H9 (cell line): ENCODE measurements around the gene CAB39. TPM values are rescaled to one million over a fixed set of nuclear protein-coding genes. Genes with fewer than 3 reads are reported as not detected.

Experiments
- DNase-seq: peaks from one replicate; pipeline ENCODE4 v3.0.0-alpha.2; 2017
- H2AFZ ChIP-seq: one replicate; pipeline ENCODE4 v1.6.1; 2013; ENCODE audit warnings: mild to moderate bottlenecking, low read length, control low read depth, moderate library complexity
- H2AK5ac ChIP-seq: 2 replicates; pipeline ENCODE4 v1.6.1; 2013; ENCODE audit warnings: low read length, control low read depth, mixed read lengths; ENCODE audit not compliant: insufficient read length
- H2BK120ac ChIP-seq: one replicate; pipeline ENCODE4 v1.6.1; 2013; ENCODE audit warnings: low read depth, mild to moderate bottlenecking, low read length, control low read depth, inconsistent platforms; ENCODE audit not compliant: poor library complexity, severe bottlenecking
- H2BK12ac ChIP-seq: 2 replicates; pipeline ENCODE4 v1.6.1; 2013; ENCODE audit warnings: low read length, control low read depth, mixed read lengths, low read depth; ENCODE audit not compliant: insufficient read length
- H2BK15ac ChIP-seq: 2 replicates; pipeline ENCODE4 v1.6.1; 2013; ENCODE audit warnings: low read depth, low read length, control low read depth
- H2BK20ac ChIP-seq: one replicate; pipeline ENCODE4 v1.6.1; 2013; ENCODE audit warnings: low read depth, mild to moderate bottlenecking, low read length, control low read depth, inconsistent platforms; ENCODE audit not compliant: poor library complexity, severe bottlenecking
- H2BK5ac ChIP-seq: 2 replicates; pipeline ENCODE4 v1.6.1; 2013; ENCODE audit warnings: low read length, control low read depth, mixed read lengths; ENCODE audit not compliant: insufficient read length
- H3K14ac ChIP-seq: 2 replicates; pipeline ENCODE4 v1.6.1; 2013; ENCODE audit warnings: low read length, control low read depth; ENCODE audit not compliant: insufficient read depth
- H3K18ac ChIP-seq: 2 replicates; pipeline ENCODE4 v1.6.1; 2013; ENCODE audit warnings: low read depth, mild to moderate bottlenecking, mixed read lengths, low read length, control low read depth; ENCODE audit not compliant: insufficient read length
- H3K23ac ChIP-seq: 2 replicates; pipeline ENCODE4 v1.6.1; 2013; ENCODE audit warnings: low read length, control low read depth, mixed read lengths, low read depth; ENCODE audit not compliant: insufficient read length
- H3K23me2 ChIP-seq: 2 replicates; pipeline ENCODE4 v1.6.1; 2013; ENCODE audit warnings: low read depth, mild to moderate bottlenecking, mixed read lengths, low read length, control low read depth; ENCODE audit not compliant: insufficient read length, poor library complexity, severe bottlenecking
- H3K27ac ChIP-seq: 2 replicates; pipeline ENCODE4 v1.5.1; 2013; ENCODE audit warnings: low read length, control low read depth, mixed read lengths, low read depth; ENCODE audit not compliant: insufficient read length
- H3K27me3 ChIP-seq: 2 replicates; pipeline ENCODE4 v1.6.1; 2013; ENCODE audit warnings: low read length, control low read depth, inconsistent platforms; ENCODE audit not compliant: insufficient read depth
- H3K4ac ChIP-seq: 2 replicates; pipeline ENCODE4 v1.6.1; 2013; ENCODE audit warnings: low read depth, mild to moderate bottlenecking, control low read depth, inconsistent platforms, low read length, moderate library complexity
- H3K4me1 ChIP-seq: 2 replicates; pipeline ENCODE4 v1.6.1; 2013; ENCODE audit warnings: low read length, control low read depth, inconsistent platforms; ENCODE audit not compliant: insufficient read depth
- H3K4me2 ChIP-seq: 2 replicates; pipeline ENCODE4 v1.6.1; 2013; ENCODE audit warnings: low read length, control low read depth, mixed read lengths; ENCODE audit not compliant: insufficient read length, insufficient read depth
- H3K56ac ChIP-seq: 2 replicates; pipeline ENCODE4 v1.6.1; 2013; ENCODE audit warnings: low read depth, mild to moderate bottlenecking, mixed read lengths, low read length, control low read depth; ENCODE audit not compliant: insufficient read length
- H3K79me1 ChIP-seq: 2 replicates; pipeline ENCODE4 v1.6.1; 2013; ENCODE audit warnings: low read depth, mild to moderate bottlenecking, moderate library complexity, low read length, control low read depth, inconsistent platforms; ENCODE audit not compliant: insufficient read depth, poor library complexity, severe bottlenecking
- H3K79me2 ChIP-seq: 2 replicates; pipeline ENCODE4 v1.6.1; 2013; ENCODE audit warnings: low read length, control low read depth, inconsistent platforms; ENCODE audit not compliant: insufficient read depth
- H3K9ac ChIP-seq: 2 replicates; pipeline ENCODE4 v1.6.1; 2013; ENCODE audit warnings: low read length, control low read depth, mixed read lengths; ENCODE audit not compliant: insufficient read length; ENCODE audit errors: extremely low read depth
- H3K9me3 ChIP-seq: one replicate; pipeline ENCODE4 v1.6.1; 2013; ENCODE audit warnings: low read depth, low read length, inconsistent platforms; ENCODE audit not compliant: control insufficient read depth
- H3T11ph ChIP-seq: one replicate; pipeline ENCODE4 v1.6.1; 2013; ENCODE audit warnings: mild to moderate bottlenecking, low read length, control low read depth, inconsistent platforms
- H4K20me1 ChIP-seq: one replicate; pipeline ENCODE4 v1.6.1; 2013; ENCODE audit not compliant: control insufficient read depth, insufficient read length, insufficient read depth
- H4K5ac ChIP-seq: 2 replicates; pipeline ENCODE4 v1.6.1; 2013; ENCODE audit warnings: low read depth, mild to moderate bottlenecking, mixed read lengths, low read length, control low read depth; ENCODE audit not compliant: insufficient read length
- H4K8ac ChIP-seq: replicated peaks from 2 replicates; pipeline ENCODE4 v1.6.1; 2013; ENCODE audit warnings: low read length, control low read depth, mixed read lengths, low read depth; ENCODE audit not compliant: insufficient read length
- H4K91ac ChIP-seq: 2 replicates; pipeline ENCODE4 v1.6.1; 2013; ENCODE audit warnings: low read depth, mild to moderate bottlenecking, moderate library complexity, mixed read lengths, low read length, control low read depth; ENCODE audit not compliant: insufficient read length
- H3K27ac Mint-ChIP-seq, 3 experiments: 2 replicates in 2 of 3; 3 replicates in 1 of 3; pipeline ENCODE4 v1.8.0; 2020 to 2021; ENCODE audit warnings: mixed read lengths in 3 of 3, mild to moderate bottlenecking in 1 of 3, moderate library complexity in 1 of 3
- H3K27me3 Mint-ChIP-seq: 2 replicates; pipeline ENCODE4 v1.8.0; 2021; ENCODE audit warnings: low read depth, mild to moderate bottlenecking, moderate library complexity, mixed read lengths
- H3K36me3 Mint-ChIP-seq, 3 experiments: 2 replicates in 2 of 3; 3 replicates in 1 of 3; pipeline ENCODE4 v1.8.0; 2020 to 2021; ENCODE audit warnings: low read depth in 3 of 3, mixed read lengths in 3 of 3; ENCODE audit not compliant: insufficient read depth in 1 of 3
- H3K4me1 Mint-ChIP-seq, 2 experiments: 2 replicates each; pipeline ENCODE4 v1.8.0; 2020; ENCODE audit warnings: mixed read lengths in 2 of 2
- H3K4me3 Mint-ChIP-seq, 2 experiments: 2 replicates in 1 of 2; 3 replicates in 1 of 2; pipeline ENCODE4 v1.8.0; 2020 to 2021; ENCODE audit warnings: mild to moderate bottlenecking in 2 of 2, mixed read lengths in 2 of 2, moderate library complexity in 1 of 2
- H3K9me3 Mint-ChIP-seq, 2 experiments: 2 replicates in 1 of 2; 3 replicates in 1 of 2; pipeline ENCODE4 v1.8.0; 2020; ENCODE audit warnings: mild to moderate bottlenecking in 2 of 2, mixed read lengths in 2 of 2, moderate library complexity in 1 of 2
- WGBS: extraction: QIAGEN DNeasy Blood & Tissue Kit; methylation state at CpG from one replicate; pipeline ENCODE4 v1.1.7; 2013; ENCODE audit warnings: missing lambda C conversion rate, low lambda C conversion rate, mixed read lengths; ENCODE audit not compliant: insufficient read length; ENCODE audit errors: extremely low coverage; 5-methylcytosine and 5-hydroxymethylcytosine counted together
- total RNA-seq: library from RNA; stranded (reverse); gene quantifications from 2 replicates; pipeline ENCODE4 v1.2.1, GENCODE V29; 2021
- TF ChIP-seq, protein P1 (sequence below): fragments of 200-600 bp; sonication (generic); conservative IDR thresholded peaks from 3 replicates; pipeline ENCODE4 v1.8.0; 2021; ENCODE audit warnings: antibody characterized with exemption, mild to moderate bottlenecking

The CAB39 gene
- total RNA-seq, 1 experiment from 2014 or later = 42.7 TPM

DNA sequence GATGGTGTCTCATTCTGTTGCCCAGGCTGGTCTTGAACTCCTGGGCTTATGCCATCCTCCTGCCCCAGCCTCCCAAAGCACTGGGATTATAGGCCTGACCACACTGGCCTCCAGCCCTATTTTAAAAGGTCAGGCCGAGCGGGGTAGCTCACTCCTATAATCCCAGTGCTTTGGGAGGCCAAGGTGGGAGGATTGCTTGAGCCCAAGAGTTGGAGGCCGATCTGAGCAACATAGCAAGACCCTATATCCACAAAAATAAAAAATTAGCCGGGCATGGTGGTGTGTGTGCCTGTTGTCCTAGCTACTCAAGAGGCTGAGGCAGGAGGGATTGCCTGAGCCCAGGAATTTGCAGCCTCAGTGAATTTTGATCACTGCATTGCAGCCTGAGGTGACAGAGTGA, 3.9 kb downstream of the CAB39 start:
- Histone ChIP-seq H2BK12ac (no peak overlapping the region), H2BK15ac (no peak overlapping the region), H2BK120ac (no peak overlapping the region), H3K23ac (no peak overlapping the region), H3K27me3 (no peaks in the 10 kb centered on the region), H4K20me1 (no peaks in the 10 kb centered on the region), H3K9ac (no peak overlapping the region), H3K79me2 (peaks cover 40% of the 10 kb centered on the region; the same call in 1 of the 2 replicates), H3K4ac (no peak overlapping the region), H3K23me2 (peaks cover 8% of the 10 kb centered on the region), H2BK5ac (no peak overlapping the region), H4K8ac (no peak overlapping the region), H2AFZ (no peak overlapping the region), H3K18ac (no peak overlapping the region), H3K4me2 (no peak overlapping the region), H3K9me3 (no peaks in the 10 kb centered on the region), H2BK20ac (no peak overlapping the region), H3K14ac (no peak overlapping the region), H3K56ac (no peak overlapping the region), H4K91ac (no peak overlapping the region), H3K27ac (no peak overlapping the region), H2AK5ac (no peak overlapping the region), H4K5ac (no peak overlapping the region), H3T11ph (no peak overlapping the region), H3K79me1 (peaks cover 5% of the 10 kb centered on the region), H3K4me1 (peaks cover 9% of the 10 kb centered on the region)
- H3K9me3 Mint-ChIP-seq = peaks cover 0 to 3% of the 10 kb centered on the region in 2 experiments; a peak in 2 of 5 replicates
- TF ChIP-seq, protein P1, sequence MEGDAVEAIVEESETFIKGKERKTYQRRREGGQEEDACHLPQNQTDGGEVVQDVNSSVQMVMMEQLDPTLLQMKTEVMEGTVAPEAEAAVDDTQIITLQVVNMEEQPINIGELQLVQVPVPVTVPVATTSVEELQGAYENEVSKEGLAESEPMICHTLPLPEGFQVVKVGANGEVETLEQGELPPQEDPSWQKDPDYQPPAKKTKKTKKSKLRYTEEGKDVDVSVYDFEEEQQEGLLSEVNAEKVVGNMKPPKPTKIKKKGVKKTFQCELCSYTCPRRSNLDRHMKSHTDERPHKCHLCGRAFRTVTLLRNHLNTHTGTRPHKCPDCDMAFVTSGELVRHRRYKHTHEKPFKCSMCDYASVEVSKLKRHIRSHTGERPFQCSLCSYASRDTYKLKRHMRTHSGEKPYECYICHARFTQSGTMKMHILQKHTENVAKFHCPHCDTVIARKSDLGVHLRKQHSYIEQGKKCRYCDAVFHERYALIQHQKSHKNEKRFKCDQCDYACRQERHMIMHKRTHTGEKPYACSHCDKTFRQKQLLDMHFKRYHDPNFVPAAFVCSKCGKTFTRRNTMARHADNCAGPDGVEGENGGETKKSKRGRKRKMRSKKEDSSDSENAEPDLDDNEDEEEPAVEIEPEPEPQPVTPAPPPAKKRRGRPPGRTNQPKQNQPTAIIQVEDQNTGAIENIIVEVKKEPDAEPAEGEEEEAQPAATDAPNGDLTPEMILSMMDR = no peak
- no peak for DNase-seq
- H3K4me1 Mint-ChIP-seq = peaks cover 56 to 61% of the 10 kb centered on the region in 2 experiments
- H3K36me3 Mint-ChIP-seq = peaks cover 3 to 10% (median 7%) of the 10 kb centered on the region in 3 experiments; a peak in 5 of 7 replicates
- H3K4me3 Mint-ChIP-seq = no peak overlapping the region
- no CpG with 5 or more reads among the region's 4 CpGs for WGBS
- no peaks in the 10 kb centered on the region for H3K27me3 Mint-ChIP-seq
- H3K27ac Mint-ChIP-seq = no peak overlapping the region
